CD4-positive, alpha-beta T cell treated with Interleukin-15 for 4 hours (primary cell): ENCODE measurements around the gene UGT1A9.
"Not testable (repeated sequence)": the region's sequence is repeated elsewhere in the genome, so short reads cannot be mapped to it uniquely, and the experiment has no call there.

ENCODE experiments used
- DNase-seq: peaks from one replicate; pipeline ENCODE4 v3.0.0-alpha.2; 2020; ENCODE audit warnings: low spot score

UGT1A9 gene

DNA sequence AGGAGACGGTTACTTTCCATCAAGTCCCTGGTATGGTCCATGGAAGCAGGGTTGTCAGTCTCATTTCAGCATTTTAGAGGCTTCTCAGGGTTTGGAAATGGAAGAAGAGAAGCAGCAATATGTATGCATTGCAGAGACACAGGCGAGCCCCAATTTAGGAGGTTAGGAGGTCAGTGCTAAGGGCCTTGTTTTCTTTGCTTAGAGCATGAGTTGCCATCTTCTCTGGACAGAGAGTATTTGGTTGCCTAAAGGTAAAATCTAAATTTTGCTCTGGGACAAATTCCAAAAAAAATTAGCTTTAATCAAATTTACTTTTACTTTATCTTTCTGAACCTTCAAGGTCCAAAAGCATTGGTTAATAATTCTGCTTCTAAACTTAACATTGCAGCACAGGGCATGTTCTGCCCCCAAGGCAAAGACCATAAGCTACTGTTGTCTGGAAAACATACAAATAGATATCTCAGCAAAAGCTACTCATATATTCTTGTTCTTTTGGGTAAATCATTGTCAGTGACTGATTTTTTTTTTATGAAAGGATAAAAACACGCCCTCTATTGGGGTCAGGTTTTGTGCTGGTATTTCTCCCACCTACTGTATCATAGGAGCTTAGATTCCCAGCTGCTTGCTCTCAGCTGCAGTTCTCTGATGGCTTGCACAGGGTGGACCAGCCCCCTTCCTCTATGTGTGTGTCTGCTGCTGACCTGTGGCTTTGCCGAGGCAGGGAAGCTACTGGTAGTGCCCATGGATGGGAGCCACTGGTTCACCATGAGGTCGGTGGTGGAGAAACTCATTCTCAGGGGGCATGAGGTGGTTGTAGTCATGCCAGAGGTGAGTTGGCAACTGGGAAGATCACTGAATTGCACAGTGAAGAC is at the start of gene UGT1A9:
UGT1A9 (plus strand) TSS at position 609 of the 872 bp plus-strand sequence; CDS start at position 646, 37 bp downstream.
- no peak for DNase-seq

DNA sequence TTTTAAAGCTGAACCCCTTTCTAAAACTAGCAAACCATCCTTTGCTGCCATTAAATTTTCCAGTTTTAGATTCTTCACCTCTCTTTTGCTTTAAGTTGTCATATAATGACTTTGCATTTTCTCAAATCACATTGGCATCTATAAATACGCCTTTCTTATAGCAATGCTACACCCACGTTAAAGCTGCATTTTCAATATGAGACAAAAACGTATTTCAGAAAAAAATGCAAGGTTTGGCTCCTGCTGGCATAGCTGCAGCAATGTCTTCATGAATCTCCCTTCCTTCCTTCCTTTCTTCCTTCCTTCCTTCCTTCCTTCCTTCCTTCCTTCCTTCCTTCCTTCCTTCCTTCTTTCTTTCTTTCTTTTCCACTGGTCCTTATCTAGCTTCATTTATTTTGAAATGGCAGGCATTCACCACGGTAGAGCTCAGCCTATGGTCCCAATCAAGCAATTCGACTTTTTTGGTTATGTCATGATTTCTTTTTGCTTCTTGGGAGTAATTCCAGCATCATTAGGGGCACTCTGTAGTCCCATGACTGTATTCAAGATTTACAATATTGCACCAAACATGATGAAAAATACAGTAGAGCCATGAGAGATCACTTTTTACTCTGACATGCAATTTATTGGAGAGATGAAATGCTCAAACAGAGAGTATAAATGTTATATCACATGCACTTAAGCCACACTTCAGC is 44.2 kb upstream of the UGT1A9 start:
- DNase-seq = no peak

DNA sequence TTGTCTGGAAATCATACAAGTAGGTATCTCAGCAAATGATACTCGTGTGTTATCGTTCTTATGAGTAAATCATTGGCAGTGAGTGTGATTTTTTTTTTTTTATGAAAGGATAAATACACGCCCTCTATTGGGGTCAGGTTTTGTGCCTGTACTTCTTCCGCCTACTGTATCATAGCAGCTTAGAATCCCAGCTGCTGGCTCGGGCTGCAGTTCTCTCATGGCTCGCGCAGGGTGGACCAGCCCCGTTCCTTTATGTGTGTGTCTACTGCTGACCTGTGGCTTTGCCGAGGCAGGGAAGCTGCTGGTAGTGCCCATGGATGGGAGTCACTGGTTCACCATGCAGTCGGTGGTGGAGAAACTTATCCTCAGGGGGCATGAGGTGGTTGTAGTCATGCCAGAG is 35.4 kb upstream of the UGT1A9 start, which contains the start of gene UGT1A10:
UGT1A10 (plus strand) TSS at position 143 of the 400 bp plus-strand sequence; CDS start at position 218, 75 bp downstream.
- not testable (repeated sequence) for DNase-seq

DNA sequence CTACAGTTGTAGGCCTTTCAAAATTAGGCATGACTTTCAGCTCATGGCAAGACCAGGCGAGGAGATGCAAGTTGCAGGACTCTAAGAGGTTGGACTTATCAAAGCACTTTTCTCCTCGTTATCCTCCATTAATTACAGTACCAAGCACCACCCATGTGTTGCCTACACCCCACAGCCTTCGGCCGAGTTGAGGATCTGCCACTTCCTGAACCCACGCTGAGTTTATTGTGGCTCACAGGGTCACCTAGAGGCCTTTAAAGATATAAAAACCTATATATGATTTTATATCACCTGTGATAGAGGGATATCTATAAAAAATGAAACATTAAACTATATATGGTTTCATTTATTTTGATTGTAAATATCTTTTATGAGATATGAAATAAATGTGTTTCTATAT is 32.9 kb upstream of the UGT1A9 start:
- no peak for DNase-seq

DNA sequence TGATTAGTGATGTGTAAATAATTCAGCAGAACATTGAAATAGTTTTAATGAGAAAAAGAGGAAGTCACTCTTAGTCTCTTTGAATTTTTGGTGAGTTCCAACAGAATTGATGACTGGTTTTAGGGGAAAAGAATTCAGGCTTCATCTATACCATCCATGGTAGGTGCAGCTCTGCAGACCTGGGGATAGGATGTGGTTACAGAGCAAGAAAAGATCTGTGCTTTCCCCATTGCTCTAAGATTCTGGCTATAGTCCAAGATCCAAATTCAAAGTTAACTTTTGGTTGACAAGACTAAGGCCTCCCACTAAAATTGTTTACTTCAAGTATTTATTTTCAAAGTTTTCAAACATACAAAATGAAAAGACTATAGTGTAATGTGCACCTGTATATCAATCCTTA is 31.8 kb upstream of the UGT1A9 start:
- DNase-seq = no peak

DNA sequence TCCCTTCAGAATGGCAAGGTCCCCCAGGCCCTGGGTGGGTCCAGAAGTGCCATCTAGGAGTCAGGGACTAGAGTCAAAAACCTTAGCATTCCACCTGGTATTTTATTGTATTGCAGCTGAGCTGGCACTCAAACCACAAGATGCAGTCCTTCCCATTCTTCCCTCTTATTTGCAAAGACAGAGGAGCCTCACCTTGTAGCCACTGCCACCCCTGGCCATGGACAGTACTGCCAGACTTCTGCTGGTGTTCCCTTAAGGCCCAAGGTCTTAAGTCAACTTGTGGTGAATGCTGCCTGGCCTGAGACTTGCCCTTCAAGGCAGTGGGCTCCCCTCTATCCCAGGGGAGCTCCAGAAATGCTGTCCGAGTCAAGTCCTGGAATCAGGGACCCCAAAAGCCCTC is 28.6 kb upstream of the UGT1A9 start:
- no peak for DNase-seq

DNA sequence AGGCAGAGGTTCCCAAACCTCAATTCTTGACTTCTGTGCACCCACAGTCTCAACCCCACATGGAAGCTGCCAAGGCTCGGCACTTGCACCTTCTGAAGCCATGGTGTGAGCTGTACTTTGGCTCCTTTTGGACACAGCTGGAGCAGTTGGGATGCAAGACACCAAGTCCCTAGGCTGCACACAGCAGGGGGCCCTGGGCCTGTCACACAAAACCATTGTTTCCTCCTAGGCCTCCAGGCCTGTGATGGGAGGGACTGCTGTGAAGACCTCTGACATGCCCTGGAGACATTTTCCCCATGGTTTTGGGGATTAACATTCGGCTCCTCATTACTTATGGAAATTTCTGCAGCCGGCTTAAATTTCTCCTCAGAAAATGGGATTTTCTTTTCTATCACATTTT is 25.7 kb upstream of the UGT1A9 start:
- not testable (repeated sequence) for DNase-seq

DNA sequence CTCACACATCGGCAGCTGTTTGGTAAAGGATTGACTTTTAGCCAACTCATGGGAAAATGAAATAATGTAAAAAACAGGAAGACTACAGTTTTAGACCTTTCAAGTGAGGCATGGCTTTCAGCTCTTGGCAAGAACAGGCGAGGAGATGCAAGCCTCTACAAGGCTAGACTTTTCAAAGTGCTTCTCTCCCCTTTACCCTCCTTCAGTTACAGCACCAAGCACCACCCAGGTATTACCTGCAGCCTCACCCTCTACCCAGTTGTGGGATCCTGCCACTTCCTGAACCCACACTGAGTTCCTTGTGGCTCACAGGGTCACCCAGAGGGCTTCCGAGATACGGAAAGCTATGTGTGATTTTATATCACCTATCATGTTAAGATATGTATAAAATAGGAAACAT is 20.7 kb upstream of the UGT1A9 start:
- no peak for DNase-seq

DNA sequence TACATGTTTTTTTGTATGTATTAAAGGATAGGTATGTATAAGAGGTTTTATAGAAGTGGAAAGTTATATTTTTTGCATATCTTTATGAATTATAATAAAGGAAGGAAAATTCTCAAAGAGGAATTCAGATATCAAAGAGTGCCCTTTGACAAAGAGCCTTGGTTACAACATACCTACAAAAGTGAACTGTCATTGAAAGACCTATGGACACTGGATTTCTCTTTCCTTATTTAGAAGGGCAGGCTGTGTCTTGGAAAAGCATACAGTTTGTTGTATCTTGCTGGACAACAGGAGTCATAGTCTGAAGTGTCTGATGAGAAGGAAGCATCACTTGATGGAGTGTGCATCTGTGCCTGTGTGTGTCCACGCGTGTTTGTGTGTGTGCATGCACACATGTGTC is 20.3 kb upstream of the UGT1A9 start:
- DNase-seq = no peak

DNA sequence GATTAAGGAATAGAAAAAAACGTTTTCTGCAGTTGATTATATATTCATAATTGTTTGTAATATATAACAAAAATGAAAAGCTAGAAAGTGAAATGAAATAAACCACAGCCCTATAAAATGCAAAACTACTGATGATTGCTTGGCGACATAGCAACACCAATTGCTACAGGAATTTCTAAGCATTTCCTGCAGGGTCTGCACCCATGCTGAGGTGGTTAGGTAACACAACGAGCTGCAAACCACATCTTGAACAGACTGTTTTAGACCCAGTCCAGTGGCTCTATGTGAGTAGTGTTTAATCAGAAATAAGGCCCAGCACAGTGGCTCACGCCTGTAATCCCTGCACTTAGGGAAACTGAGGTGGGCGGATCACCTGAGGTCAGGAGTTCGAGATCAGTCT is 17.2 kb upstream of the UGT1A9 start:
- DNase-seq = no peak

DNA sequence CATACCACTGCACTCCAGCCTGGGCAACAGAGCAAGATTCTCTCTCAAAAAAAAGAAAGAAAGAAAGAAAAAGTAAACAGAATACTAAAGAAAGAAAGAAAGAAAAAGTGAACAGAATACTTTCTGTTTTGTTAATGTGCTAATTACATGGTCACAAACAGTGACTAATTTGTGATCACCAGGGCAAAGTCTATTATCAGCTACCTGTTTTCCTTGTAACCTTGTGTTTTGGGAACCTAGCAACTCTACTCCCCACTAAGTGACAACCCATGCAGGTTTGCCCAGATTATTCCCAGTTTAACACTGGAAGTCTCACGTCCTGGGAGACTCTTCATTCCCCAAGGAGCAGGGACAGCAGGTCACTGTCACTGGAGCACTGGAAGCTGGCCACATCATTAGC is 16.7 kb upstream of the UGT1A9 start:
- no peak for DNase-seq

DNA sequence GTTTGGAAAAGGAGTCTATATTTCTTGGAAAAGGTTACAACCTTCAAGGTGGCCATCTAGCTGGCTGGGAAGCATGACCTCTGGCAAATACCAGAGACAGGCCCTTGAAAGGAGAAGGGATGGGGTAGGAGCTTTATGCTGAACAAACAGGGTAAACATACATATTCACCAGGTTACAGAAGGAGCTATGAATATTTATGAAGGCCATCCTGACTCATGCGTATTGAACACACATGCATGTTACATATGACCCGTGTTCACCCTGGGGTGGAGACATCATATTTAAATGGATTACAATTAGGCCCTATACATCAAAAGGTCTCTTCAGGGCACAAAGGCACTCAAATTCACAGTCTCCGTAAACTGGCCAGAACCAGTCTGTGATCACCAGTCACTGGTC is 15.8 kb upstream of the UGT1A9 start:
- not testable (repeated sequence) for DNase-seq

DNA sequence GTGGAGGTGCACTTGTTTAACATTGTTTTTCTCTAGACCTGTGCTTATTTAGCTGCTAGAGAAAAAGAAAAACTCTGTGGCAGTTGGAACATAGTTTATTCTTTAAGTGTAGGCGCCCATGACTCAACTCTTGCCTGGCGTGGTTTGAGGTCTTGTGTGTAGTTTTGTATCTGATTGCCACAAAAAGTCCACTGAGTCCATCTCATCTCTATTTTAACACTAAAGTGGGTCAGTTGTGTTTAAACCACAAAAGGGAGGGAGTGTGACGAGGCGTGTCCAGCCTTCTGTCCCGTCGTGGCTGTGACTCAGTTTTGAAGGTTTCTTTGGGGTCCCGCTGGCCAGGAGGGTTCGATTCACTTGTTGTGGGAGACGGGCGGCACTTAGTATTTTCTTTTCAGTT is 15.3 kb upstream of the UGT1A9 start:
- no peak for DNase-seq

DNA sequence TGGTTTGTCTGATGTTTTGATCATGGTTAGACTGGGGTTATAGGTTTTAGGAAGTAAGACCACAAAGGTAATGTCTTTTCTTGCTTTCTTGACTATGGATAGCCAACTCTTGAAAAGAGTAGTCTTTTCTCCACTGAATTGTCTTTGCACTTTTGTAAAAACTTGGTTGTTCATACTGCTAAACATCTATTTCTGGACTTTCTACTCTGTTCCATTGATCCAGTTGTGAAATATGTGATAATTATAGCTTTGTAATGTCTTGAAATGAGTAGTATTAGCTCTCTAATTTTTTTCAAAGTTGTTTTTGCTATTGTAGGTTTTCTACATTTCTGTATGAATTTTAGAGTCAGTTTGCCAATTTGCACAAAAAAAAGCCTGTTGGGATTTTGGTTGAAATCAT is 13.1 kb upstream of the UGT1A9 start:
- DNase-seq = no peak

DNA sequence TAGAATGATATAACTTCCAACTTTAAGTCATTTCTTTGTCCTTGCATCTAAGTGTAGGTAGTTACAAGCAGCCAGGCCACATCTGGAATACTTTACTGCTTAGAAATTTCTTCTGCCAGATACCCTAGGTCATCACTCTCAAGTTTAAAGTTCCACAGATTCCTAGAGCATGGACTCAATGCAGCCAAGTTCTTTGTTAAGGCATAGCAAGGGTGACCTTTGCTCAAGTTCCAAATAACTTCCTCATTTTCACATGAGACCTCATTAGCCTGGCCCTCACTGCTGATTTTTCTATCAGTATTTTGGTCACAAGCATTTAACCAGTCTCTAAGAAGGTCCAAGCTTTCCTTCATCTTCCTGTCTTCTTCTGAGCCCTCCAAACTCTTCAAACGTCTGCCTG is 7.8 kb upstream of the UGT1A9 start:
- DNase-seq = no peak

DNA sequence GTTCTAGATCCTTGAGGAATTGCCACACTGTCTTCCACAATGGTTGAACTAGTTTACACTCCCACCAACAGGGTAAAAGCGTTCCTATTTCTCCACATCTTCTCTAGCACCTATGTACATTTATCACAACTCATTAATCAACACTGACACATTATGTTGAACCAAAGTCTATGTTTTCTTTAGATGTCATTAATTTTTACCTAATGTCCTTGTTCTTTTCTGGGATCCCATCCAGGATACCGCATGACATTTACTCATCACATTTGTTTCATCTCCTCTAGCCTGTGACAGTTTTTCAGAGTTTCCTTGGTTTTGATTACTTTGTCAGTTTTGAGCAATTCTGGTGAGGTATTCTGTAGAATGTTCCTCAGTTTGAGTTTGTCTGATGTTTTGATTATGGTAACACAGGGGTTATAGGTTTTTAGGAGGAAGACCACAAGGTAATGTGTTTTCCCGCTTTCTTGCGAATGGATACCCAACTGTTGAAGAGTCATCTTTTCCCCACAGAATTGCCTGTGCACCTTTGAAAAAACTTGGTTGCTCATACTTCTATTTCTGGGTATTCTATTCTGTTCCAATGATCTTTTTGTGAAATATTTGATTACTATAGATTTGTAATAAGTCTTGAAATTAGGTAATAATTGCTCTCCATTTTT is 3.0 kb upstream of the UGT1A9 start:
- DNase-seq = no peak

DNA sequence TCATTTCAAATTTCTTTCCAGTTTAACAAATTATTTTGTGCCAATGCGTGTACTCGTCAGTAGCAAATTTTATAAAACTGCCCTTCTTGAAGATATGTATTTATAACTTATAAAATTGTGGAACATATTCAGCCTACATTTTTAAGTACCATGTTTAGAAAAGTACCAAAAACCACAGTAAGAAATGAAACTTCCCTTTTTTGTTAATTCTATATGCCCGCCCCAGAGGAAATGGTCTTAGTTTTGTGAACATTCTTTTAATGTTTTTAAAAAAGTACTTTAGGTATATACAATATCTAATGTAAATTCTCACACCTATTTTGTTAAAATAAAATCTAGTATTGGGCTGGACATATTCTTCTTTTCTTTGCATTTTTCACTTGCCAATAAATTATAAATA is 1.2 kb downstream of the UGT1A9 start:
- DNase-seq = no peak

DNA sequence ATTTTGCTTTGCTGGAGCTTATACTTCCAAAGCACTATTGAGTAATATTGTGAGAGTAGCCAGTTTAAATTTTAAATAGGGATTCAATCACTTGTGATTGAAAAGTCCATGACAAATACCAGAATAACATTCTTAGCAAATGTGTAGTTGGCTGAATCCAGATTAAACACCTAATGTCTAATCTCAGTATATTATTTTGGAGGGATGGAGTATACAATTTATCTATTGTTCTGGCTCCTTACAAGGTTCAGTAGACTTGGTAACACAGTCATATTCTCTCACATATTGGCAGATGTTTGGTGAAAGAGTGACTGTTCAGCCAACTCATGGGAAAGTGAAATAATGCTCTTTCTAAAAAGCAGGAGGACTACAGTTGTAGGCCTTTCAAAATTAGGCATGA is 2.2 kb downstream of the UGT1A9 start:
- DNase-seq = no peak

DNA sequence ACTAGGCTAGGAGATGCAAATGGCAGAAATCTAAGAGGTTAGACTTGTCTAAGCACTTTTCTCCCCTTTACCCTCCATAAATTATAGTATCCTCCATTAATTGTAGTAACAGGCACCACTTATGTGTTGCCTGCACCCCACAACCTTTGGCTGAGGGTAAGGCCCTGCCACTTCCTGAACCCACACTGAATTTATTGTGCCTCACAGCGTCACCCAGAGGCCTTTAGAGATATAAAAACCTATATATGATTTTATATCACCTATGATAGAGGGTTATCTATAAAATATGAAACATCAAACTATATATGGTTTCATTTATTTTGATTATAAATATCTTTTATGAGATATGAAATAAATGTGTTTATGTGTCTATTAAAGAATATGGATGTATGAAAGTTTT is 2.6 kb downstream of the UGT1A9 start:
- no peak for DNase-seq

DNA sequence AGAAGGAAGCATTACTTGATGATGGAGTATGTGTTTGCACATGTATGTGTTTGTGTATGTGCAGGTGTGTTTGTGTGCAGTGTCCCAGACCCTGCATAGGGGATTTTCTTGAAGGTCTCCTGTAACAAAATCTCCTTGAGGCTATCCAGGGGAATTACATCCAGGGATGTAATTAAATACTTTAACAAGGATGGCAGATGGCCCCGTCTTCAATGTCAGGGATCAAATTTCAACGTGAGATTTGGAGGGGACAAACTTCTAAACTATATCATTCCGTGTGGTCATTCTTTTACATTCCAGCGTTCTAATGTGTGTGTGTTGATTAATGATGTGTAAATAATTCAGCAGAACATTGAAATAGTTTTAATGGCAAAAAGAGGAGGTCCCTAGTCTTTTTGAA is 3.3 kb downstream of the UGT1A9 start:
- DNase-seq = no peak

DNA sequence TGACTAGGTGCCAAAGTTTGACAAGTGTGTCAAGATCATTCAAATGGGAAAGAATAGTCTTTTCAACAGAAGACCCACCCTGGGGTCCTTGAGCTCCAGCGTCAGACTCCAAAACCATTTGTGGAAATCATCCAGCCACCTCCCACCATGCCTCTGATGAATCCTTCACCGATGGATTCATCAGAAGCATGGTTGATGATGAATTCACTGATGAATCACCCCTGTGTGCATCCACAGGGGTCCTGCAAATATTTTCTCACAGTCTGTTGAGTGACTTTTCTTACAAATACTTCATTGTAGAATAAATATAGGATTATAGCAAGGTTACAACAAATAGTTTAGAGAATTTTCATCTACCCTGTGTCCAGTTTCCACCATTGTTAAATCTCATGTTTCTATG is 4.3 kb downstream of the UGT1A9 start:
- no peak for DNase-seq

DNA sequence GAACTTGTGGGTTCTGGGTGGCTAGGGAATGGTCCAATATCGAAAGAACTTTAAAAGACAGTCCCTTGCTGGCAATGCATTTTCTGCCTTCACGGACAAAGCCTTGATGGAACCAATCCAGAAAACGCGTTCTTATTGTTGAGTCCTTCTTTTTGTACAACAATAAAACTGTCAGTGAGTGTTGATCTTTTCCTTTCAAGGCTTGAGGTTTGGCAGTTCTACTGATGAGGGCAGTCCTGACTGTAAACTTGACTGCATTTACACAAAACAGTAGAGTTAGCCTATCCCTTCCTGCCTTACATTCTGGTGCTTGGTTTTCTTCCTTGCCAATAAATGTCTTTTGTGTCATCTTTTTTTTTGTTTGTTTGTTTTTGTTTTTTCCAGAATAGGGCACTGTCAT is 7.5 kb downstream of the UGT1A9 start:
- DNase-seq = no peak
